ENCODE measurements around the gene ADGRF4.
A peak's percentile ranks its signal among the peaks of the same experiment; 100 is the strongest.
"Not testable (repeated sequence)": the region's sequence is repeated elsewhere in the genome, so short reads cannot be mapped to it uniquely, and the experiment has no call there.

Gene ADGRF4

DNA sequence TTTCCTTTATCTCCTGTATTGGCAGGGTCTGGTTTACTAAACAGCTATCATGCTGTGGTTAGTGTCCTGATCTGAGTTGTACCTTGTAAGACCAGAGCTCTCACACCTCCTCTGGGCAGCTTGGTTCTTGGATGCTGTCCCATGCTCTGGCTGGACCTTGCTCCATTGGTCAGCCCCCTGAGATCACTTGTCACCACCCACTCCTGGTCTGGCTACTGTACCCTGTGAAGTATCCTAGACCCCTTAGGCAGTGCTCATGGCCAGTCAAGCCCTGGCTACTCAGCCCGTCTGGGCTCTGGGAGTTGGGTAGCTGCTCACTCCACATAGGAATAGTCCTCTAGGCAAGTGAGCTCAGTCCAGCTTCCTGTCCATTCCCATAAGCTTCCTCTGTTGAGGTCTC, 31.1 kb downstream of the ADGRF4 start:
- DNase-seq, result no peak
- intact Hi-C loops (cut with DNase I), result no loop called here

DNA sequence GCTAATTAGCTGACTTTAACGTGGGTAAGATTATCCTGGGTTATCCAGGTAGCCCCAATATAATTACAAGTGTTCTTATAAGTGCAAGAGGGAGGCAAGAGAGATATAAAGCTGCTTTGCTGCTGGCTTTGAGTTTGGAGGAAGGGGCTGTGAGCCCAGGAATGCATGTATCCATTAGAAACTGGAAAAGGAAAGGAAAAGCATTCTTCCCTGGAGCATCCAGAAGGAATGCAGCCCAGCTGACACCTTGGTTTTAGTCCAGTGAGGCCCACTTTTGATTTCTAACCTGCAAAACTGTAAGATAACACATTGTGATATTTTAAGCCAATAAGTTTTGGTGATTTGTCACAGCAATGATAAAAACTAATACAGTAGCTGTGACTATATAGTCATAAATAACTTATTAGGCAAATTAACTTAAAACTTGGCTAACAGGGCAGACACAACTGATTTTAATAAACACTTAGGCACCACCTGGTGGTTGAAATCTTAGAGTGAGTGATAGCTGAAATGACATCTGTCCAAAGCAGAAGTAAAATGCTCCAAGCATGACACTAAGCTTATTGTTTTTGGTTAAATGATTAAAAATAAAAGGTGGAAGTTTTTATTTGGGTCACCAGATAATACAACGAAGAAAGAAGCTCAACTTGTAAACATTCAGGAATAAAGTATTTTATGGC, 35.6 kb downstream of the ADGRF4 start:
- intact Hi-C loops (cut with DNase I), result no loop called here
- no peak for DNase-seq

DNA sequence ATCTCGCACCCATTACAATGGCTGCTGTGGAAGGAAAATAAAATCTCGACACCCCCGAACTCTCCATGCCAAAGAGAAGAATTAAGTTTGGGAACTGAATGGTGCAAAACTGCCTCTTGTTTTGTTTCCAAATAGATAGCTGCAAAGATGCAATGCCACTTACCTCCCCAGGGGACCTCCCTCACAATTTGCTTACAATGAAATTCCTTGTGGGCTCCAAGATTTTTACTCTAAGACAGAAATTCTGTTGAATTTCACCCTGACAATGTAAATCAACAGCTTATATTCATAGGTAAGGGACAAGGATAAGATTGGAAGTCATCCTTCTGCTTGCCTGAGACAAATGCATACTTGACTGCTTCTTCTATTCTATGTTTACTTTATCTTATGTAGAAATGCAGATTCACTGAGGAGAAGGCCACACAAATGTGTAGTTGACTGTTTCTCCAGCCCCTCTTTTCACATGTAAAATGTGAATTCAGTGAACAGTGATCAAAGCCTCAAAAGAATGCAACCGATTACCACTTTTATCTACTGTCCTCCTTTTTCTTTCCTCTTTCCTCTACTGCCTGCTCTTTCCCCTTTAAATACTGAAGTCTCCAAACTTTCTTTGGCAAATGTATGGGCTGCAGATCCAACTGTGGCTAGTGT, 36.6 kb downstream of the ADGRF4 start:
- no peak for DNase-seq
- intact Hi-C loops (cut with DNase I), result no loop called here

DNA sequence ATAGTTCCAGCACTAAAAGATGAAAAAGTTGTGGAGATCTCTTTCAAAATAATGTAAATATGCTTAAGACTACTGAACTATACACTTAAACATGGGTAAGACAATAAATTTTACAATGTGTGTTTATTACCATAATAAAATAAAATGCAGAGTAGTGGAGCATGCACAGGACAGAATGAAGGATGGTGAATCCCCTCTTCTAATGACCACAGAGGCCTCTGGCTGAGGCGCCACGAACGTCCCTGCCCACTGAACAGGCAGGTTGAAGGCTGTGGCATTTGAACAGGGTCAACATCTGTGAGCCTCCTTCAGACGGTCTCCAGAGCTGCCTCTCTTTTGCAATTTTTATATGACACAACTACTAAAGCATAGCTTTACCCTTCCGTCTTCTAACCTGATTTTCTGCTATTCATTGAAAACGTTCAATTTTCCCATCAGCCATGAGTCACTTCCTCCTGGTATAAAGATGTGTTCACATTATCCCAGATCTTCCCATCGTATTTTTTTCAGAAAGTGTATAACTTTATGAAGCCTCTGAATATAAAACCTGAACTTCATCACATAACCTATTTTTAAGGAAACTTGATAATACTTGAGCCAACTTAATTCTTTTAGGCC, 37.8 kb downstream of the ADGRF4 start:
- DNase-seq, result no peak
- intact Hi-C loops (cut with DNase I), result no loop called here

DNA sequence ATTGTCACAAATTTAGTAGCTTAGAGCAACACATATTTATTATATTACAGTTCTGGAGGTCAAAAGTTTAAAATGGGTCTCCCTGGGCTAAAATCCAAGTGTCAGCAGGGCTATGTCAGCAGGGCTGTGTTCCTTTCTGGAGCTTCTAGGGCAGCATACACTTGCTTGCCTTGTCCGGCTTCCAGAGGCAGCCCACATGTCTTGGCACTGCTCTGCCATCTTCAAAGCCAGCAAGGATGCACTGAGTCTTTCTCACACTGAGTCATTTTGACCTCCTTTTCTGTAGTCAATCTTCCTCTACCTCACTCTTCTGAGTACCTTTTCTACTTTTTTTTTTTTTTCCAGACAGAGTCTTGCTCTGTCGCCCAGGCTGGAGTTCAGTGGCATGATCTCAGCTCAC, 39.0 kb downstream of the ADGRF4 start:
- intact Hi-C loops (cut with DNase I), result no loop called here
- DNase-seq, result peak in 9 of 10 donors; percentile 14 to 93 (median 57)

DNA sequence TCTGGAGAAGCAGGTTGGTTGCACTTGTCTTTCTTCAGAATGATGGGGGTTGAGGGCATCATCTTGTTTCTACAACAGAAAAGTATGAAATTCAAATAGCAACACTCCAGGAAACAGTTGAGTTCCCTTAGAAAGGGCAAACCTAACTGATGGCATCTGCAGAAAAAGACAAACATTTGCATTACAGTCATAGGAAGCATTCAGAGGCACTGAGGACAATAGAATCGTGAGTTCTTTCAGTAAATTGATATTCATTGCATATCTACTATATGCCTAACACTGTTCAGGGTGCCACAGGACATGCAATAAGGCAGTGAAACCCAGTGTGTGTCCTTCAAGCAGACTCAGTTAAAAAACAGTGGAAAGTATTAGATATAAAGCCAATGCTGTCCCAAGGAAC, 42.3 kb downstream of the ADGRF4 start:
- no peak for DNase-seq
- intact Hi-C loops (cut with DNase I), result no loop called here

DNA sequence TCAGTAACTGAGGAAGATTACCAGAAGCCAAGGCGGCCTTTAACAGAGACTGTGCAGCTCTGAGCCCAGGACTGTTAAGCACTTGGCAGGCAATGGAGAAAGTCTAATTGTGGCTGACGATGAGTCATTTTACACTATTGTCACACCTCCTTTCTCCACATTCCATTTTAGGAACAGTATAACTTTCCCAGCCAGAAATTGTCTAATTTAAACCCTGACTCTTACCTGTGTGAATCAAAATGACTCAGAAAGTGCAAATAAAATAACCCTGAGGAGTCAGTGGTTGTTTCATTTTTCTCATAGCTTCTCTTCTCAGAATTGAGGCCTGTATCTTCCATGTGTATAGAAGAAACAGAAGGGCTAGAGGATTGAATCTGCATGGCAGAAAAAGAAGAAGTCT, 43.4 kb downstream of the ADGRF4 start:
- intact Hi-C loops (cut with DNase I), result no loop called here
- peak in 3 of 10 donors; percentile 6 to 83 (median 19) for DNase-seq

GRCh38 chr6:47743744-47744143, 45.4 kb downstream of the ADGRF4 start:
- intact Hi-C loops (cut with DNase I), result no loop called here
- DNase-seq, result no peak

GRCh38 chr6:47745269-47745668, 46.9 kb downstream of the ADGRF4 start:
- DNase-seq; intact Hi-C loops (cut with DNase I): not testable (repeated sequence)

- intact Hi-C loops (cut with DNase I), result no loop called here
- DNase-seq, result no peak
Measured at GRCh38 chr6:47749757-47750156, 51.4 kb downstream of the ADGRF4 start.

- no peak for DNase-seq
- intact Hi-C loops (cut with DNase I), result no loop called here
Measured at GRCh38 chr6:47752801-47753200, 54.4 kb downstream of the ADGRF4 start.

- intact Hi-C loops (cut with DNase I), result no loop called here
- DNase-seq, result no peak
Measured at GRCh38 chr6:47759364-47759763, 61.0 kb downstream of the ADGRF4 start.

DNA sequence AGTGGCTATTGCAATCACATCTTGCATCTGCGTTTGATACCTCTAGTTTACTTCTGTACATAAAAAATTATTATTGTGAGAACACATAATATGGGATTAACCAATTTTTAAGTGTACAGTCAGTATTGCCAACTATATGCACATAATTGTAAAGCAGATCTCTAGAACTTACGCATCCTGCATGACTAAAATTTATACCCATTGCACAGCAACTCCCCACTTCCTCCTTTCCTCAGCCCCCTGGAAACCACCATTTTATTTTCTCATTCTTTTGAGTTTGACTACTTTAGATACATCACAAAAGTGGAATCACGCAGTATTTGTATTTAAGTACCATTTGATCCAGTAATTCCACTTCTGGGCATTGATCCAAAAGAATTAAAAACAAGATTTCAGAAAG, 64.1 kb downstream of the ADGRF4 start:
- no peak for DNase-seq
- intact Hi-C loops (cut with DNase I), result no loop called here

DNA sequence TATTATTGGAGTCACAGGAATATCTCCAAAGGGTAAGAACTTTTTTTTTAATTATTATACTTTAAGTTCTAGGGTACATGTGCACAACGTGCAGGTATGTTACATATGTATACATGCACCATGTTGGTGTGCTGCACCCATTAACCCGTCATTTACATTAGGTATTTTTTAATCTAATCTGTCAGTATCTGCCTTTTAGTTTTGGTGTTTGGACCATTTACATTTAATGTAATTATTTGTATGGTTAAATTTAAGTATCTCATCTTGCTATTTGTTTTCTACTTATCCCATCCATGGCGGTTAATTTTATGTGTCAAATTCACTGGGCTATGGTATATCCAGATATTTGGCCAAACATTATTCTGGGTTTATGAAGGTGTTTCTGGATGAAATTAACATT, 68.1 kb downstream of the ADGRF4 start:
- DNase-seq, result no peak
- intact Hi-C loops (cut with DNase I), result no loop called here

DNA sequence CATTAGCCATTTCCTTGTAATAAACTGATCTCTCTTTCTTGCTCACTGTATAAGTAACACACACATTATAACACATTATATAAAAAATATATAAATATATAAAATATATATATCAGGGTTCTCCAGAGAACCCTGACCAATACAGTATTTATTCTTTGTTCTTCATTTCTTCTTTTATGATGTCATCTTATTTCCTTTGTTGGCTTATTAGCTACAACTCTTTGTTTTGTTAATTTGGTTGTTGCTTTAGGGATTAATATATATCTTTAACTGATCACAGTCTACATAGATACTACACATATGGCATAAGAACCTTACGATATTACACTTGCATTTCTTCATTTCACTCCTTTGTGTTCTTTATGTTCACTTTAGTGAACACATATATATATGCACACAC, 68.7 kb downstream of the ADGRF4 start:
- intact Hi-C loops (cut with DNase I), result no loop called here
- DNase-seq, result no peak

DNA sequence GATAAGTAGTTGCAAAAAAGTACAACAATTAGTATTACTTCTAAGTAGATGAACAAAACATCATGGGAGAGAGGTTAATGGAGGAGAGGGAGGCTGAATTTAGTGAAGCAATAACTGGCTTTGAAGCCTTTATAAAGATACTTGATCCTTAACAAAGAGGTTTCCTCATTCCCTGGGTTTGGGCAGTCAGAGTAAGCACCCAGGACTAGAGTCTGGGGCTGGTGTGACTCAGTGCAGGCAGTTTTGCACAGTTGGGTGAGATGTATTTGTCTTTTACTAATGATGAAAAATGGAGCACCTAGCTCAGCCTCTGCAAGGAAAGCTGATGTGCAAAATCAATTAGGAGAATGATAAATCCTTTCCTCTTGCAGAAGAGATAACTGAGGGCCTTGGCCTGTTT, 71.6 kb downstream of the ADGRF4 start:
- intact Hi-C loops (cut with DNase I), result no loop called here
- DNase-seq, result no peak

Measured in posterior cingulate gyrus (tissue), 11 donors.